Renal cortical epithelial cell (primary cell): ENCODE data around the gene COLQ. TPM values are rescaled to one million over a fixed set of nuclear protein-coding genes. Genes with fewer than 3 reads are reported as not detected.
"Not testable (repeated sequence)": the region's sequence is repeated elsewhere in the genome, so short reads cannot be mapped to it uniquely, and the experiment has no call there.

Experiments
- DNase-seq: peaks from one replicate; pipeline ENCODE4 v3.0.0-alpha.2; 2011; ENCODE audit warnings: low read depth
- total RNA-seq: library from RNA; depleted of rRNA; stranded (reverse); fragments of >200 nt; gene quantifications from 2 replicates; pipeline ENCODE4 v1.2.3, GENCODE V29; 2014

The COLQ gene
- total RNA-seq, result 0.65 TPM in 1 of 2 replicates, not detected in the other

GRCh38 chr3:15521573-15521965 lies at the start of gene COLQ:
Gene COLQ (minus strand): TSS chr3:15521706. CDS start chr3:15521625, 81 bp downstream.
- DNase-seq, result no peak

DNA sequence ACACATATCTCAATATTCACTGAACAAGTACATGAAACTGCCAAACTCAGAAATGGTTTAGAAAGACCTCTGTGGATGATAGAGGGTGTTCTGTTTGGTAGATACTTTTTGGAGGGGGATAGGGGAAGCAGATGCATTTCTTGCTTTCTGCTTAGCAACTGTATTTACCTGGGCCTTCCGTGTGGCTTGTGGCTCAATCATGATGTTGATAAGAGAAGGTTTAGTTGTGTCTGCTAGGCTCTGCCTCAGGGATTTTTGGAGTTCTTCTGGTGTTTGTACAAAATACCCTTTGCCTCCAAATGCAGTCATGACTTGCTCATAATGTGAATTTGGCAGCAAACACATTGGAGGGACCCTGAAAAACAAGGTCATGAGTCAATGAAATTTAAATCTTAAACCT lies 41.7 kb upstream of the COLQ start:
- DNase-seq, result no peak

GRCh38 chr3:15562560-15562959 lies 41.1 kb upstream of the COLQ start:
- DNase-seq, result no peak

DNA sequence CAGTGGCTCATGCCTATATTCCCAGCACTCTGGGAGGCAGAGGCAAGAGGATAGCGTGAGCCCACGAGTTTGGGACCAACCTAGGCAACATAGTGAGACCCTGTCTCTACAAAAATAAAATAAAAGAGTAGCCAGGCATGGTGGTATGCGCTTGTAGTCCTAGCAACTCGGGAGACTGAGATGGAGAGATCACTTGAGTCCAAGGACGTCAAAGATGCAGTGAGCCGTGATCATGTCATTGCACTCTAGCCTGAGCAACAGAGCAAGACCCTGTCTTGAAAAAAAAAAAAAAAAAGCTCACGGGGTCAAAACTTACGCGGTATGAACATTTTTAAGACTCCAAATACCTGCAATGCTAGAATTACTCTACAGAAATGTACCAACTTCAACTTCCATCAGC lies 37.1 kb upstream of the COLQ start:
- DNase-seq, result no peak

- DNase-seq, result peak; percentile 91
Measured at GRCh38 chr3:15557511-15557946, 36.0 kb upstream of the COLQ start.

DNA sequence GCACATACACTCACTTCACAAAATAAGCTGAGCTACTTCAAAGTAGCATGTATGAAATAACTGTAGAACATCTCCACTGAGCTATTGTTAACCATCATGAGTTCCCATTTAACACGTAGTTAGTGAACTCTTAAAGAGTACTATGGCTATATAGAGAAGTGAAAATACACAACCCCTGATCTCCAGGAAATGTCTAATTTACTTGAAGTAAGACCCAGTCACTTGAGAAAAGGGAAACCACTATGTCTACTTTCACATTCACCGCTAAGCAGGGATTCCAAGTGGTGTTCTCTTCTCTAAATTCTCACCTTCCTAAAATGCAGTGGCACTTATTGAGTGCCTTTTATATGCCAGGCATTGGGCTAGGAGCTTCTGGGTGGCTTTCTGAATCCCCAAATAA lies 35.0 kb upstream of the COLQ start:
- no peak for DNase-seq

- no peak for DNase-seq
Measured at GRCh38 chr3:15553749-15554148, 32.2 kb upstream of the COLQ start.

- DNase-seq, result no peak
Measured at GRCh38 chr3:15551902-15552301, 30.4 kb upstream of the COLQ start.

DNA sequence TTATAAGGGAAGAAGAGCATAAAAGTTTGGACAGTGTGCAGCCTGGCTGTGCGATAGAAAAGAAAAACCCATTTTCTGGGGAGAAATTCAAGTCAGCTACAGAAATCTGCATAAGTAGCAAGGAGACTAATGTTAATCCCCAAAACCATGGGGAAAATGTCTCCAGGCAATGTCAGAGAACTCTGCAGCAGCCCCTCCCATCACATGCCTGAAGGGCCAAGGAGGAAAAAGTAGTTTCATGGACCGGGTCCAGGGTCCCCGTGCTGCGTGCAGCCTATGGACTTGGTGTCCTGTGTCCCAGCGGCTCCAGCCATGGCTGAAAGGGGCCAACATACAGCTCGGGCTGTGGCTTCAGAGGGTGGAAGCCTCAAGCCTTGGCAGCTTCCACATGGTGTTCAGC lies 28.3 kb upstream of the COLQ start:
- no peak for DNase-seq

GRCh38 chr3:15542614-15543013 lies 21.1 kb upstream of the COLQ start:
- DNase-seq, result no peak

- no peak for DNase-seq
Measured at GRCh38 chr3:15541371-15541770, 19.9 kb upstream of the COLQ start.

GRCh38 chr3:15539066-15539465 lies 17.6 kb upstream of the COLQ start:
- DNase-seq, result no peak

- no peak for DNase-seq
Measured at GRCh38 chr3:15538345-15538744, 16.8 kb upstream of the COLQ start.

DNA sequence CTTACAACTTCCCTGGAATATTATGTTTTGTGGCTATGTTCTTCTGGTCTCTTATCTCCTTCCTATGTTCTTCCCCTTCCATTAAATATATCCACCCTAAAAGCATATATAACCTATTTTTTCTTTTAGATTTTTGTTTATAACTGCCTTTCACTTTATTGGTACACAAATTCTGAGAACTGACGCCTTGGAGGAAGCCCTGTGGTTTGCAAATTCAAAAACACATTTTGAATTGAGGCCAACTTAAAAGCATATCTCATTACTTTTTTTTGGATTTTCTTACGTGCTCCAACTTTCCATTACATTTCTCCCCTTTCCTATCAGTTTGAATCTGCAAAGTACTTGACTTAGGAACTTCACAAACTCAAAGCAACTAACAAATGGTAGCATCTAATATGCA lies 15.3 kb upstream of the COLQ start:
- DNase-seq, result no peak

GRCh38 chr3:15535732-15536131 lies 14.2 kb upstream of the COLQ start:
- peak; percentile 20 for DNase-seq

DNA sequence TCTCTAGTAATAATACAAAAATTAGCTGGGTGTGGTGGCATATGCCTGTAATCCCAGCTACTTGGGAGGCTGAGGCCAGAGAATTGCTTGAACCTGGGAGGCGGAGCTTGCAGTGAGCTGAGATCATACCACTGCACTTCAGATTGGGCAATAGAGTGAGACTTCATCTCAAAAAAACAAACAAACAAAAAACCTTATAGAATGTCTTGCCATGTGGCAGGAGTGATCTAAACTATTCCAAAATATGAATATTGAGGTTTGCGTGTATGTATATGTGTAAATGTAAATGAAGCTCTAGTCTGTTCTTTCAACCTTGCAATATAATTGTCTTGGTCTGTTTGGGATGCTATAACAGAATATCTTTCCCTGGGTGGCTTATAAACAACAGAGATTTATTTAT lies 11.1 kb upstream of the COLQ start:
- not testable (repeated sequence) for DNase-seq

DNA sequence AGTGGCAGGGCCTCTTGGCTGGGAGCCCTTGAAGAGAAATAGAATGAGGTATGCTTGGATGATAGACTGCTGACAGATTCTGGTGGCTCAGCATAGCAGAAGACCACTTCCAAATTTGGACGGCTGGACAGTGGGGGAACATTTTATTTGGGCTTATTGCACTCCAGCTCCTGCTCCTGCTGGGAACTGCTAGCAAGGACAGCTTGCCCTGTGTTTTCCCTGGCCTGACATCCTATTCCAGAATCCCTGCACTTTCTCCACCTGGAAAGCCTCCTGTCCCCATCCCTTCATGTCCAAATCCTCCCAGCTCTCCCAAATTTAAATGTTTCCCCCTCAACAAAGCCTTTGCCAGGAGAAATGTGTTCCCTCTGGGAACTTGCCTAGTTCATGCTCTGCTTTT lies 9.8 kb upstream of the COLQ start:
- DNase-seq, result no peak

DNA sequence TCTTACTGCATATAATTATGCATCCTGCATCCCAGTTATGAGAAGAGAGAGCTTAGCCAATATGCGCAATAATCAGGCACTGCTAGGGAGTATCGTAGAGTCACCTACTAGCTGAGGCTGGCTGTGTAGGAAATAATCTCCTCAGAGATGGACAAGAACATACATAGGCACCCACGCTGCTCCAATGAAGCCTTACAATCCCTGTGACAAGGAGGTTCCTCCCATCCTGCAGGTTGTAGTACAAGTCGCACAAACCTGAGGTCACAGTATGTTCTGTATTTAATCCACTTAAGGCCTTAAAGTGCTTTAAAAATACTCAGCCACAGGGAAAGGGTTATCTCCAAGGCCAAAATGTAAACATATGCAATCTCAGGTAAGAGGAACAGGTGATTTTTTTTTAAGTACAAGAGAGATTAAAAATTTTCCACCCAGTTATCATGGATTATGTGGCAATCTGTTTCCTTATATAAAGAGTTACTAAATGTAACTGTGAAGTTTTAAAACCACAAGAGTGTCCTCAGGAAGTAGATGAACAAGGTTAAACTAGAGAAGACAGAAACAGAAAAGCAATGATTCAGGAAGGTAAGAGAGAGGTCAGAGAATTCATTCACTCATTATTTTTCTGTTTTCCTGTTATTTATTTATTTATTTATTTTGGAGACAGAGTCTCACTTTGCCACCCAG lies 7.5 kb upstream of the COLQ start:
- DNase-seq, result no peak

GRCh38 chr3:15527031-15527459 lies 5.5 kb upstream of the COLQ start:
- DNase-seq, result no peak

- no peak for DNase-seq
Measured at GRCh38 chr3:15525790-15526189, 4.3 kb upstream of the COLQ start.

DNA sequence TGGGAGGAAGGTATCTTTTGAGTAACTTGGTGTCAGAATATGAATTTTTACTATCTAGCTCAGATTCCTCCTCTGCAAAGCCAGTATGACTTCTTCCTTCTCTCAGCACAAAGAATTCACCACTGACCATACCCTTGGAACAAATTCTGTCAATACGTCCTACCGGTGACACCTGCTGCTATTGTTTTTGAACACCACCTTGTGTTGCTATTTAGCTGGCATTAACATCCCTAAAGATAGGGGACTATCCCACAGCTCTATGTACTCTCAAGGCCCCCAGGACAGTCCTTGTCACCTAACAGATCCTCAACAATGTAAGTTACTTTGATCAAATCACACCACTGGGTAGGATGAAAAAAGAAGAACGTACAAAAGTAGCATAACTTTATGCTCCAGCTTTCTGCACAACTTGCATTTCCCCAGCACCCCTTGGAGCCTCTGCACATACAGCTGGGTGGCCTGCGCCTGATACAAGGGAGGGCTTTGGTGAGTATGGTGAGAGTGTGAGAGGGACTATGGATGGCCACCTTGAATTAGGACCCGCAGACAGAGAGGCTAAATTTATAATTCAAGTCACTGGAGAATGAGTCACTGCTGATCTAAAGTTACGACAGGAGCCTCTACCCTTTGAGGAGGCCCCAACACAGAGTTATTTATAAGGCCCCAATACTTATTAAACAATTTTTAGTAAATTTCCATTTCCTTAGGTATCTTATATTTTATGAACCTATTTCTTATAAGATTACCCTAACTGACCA lies 2.3 kb upstream of the COLQ start:
- no peak for DNase-seq

GRCh38 chr3:15522016-15522415 lies 510 bp upstream of the COLQ start:
- no peak for DNase-seq

DNA sequence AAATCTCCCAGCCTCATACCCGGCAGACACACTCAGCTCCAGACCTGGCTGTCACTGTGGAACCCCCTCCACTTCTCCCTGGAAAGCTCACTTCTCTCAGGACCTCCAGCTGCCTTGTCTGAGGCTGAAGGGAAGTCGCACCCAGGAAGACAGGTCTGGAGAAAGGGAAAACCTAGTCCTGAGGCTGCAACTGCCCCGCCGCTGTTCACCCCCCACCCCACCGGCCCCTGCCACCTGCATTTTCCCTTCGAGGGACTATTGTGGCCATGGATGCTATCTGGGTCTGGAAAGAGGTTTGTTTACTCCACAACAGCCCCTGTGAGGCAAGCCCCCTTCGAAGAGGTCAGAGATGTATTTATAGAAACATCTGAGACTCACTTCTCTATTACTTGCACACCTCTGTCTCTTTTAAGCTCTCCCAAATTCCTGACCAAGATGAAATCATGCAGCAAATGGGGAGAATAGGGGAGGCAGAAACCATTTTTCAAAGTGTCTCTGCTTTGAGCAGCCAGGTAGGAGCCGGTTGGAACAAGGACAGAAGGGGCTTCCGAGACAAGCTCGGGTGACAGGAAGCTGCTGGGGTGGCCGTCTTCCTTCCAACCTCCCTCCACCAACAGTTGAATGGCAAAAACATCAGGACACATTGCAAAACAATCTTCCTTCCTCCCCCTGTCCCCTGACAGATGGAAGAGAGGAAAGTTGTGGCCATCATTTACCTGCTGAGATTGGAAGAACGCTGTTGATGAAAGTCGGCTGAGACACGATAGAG lies 518 bp downstream of the COLQ start:
- DNase-seq, result no peak
